Forelimb muscle (tissue), 1 donor: Measurements from ENCODE around the gene STARD13. TPM values are rescaled to one million over a fixed set of nuclear protein-coding genes. Genes with fewer than 3 reads are reported as not detected.

Experiments used
- DNase-seq: peaks from one replicate; pipeline ENCODE4 v3.0.0-alpha.2; 2013; ENCODE audit warnings: low read depth
- polyA plus RNA-seq: library from polyadenylated mRNA; unstranded; fragments of 120-200 nt; gene quantifications from one replicate; pipeline ENCODE4 v1.2.1, GENCODE V29; 2013; ENCODE audit not compliant: insufficient read length

The STARD13 gene
- polyA plus RNA-seq, 1 donor = 21.4 TPM

- DNase-seq = no peak
Observed at GRCh38 chr13:33275916-33276315, 9.6 kb downstream of the STARD13 start.

DNA sequence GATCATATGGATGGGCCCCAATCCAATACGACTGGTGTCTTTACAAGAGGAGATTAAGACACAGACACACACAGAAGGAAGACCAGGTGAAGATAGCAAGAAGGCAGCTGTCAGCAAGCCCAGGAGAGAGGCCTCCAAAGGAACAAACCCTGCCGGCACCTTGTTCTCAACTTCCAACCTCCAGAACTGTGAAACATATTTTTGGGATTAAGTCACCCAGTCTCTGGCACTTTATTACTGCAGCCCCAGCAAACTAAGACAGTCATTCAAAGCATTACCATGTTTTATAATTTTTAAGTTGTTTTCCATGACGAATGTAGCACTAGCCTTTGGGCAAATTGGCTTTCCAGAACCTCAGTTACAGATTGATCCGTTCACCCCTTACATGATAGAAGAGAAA is 11.3 kb downstream of the STARD13 start:
- DNase-seq = no peak

- no peak for DNase-seq
Observed at GRCh38 chr13:33272531-33273124, 12.9 kb downstream of the STARD13 start.

DNA sequence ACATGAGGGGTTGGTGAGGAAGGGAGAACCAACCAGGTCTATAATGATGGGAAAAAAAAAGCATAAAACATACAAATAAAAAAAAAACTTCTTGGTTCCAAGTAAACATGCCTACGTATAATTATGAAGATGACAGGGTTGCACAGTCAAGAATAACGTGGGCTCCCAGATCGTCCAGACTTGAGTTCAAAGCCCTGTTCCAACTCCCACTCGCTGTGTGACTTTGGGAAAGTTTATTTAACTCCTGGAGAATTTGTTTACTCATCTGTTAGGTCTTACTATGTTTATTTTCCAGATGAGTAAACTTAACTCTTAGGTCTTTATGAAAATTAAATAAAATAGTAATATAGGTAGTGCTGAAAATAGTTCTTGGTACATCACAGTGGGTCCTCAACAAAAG is 13.8 kb downstream of the STARD13 start:
- DNase-seq = no peak

DNA sequence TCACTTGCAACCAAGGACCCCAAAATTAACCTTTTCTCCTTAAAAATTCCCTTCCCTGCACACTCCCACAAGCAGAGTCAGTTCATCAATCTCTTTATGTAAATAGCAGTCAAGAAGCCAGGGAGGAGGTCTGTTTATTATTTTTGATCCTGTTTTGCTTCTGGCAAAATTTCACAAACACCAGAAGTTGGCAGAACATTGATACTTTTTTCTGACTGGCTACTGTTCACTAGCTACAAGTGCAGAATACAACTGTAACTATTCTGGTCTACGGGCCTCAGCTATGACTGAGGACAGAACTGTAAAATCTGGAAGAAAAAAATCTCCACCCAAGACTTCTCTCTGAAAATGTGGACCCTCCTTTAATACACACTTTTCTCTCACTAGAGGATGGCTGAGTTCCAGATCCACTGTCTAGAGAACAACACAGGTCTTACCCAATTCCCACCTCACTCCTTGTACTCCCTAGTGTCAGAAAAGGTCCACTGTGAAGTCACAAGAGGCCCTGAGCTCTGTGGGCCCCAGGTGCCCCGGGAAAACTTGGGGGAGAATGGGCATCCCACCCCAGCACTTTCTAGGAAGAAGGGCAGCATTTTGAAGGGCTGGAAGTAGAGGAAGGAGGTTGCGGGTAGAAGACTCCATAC is 14.5 kb downstream of the STARD13 start:
- DNase-seq = no peak

GRCh38 chr13:33265607-33266006 is 19.9 kb downstream of the STARD13 start:
- no peak for DNase-seq

- no peak for DNase-seq
Observed at GRCh38 chr13:33265133-33265532, 20.4 kb downstream of the STARD13 start.

GRCh38 chr13:33264620-33264978 is 21.0 kb downstream of the STARD13 start:
- DNase-seq = no peak

- no peak for DNase-seq
Observed at GRCh38 chr13:33263976-33264619, 21.5 kb downstream of the STARD13 start.

- DNase-seq = no peak
Observed at GRCh38 chr13:33263484-33263883, 22.1 kb downstream of the STARD13 start.

- DNase-seq = no peak
Observed at GRCh38 chr13:33262997-33263396, 22.6 kb downstream of the STARD13 start.

- DNase-seq = no peak
Observed at GRCh38 chr13:33262594-33262993, 23.0 kb downstream of the STARD13 start.

DNA sequence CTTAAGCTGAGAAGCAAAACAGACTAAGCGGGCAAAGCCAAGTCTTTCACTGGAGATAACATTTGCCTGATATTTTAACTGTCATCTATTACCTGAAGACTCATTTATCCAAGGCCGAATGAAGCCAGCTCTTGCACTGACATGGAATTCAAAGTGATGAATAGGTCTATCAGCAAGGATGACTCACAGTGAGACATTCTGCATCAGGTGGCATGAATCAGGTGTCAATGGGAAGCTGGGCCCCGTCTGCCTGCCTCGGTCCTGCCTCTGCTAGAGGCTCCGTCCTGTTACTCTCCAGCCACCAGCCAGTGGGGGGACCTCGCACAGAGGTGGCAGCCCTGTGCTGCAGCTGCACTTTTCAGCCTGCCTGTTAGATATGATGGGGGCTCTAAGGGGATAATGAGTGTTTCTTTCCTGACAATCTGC is 23.5 kb downstream of the STARD13 start:
- no peak for DNase-seq

DNA sequence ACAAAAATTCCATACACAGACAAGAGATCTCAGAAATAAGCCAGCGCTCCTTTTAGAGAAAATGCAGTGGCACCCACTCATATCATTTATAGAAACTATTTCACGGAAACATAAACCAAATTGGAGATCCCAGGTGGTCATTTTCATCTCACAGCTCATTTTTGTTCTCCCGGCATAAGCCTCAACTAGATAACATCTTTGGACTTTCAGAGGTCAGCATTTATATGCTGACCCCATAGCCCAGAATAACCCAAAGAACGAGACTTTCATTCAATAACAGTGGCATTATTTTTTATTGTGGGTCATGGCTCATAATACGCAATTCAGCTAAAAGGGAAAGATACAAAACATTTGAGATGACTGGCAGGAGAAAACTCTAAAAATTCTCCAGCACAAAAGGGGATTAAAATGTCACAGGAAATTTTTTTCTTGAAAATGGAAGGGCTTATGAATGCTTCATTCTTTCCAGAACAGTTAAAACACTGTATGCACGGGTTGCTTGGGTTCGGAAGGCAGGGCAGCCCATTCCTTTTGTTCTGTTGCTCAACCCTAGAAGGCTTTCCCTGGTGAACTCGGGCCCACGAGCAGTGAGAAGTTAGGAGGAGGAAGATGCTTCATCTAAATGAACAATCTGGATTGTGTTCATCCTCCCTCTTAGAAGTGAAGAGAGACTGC is 24.0 kb downstream of the STARD13 start:
- DNase-seq = no peak

DNA sequence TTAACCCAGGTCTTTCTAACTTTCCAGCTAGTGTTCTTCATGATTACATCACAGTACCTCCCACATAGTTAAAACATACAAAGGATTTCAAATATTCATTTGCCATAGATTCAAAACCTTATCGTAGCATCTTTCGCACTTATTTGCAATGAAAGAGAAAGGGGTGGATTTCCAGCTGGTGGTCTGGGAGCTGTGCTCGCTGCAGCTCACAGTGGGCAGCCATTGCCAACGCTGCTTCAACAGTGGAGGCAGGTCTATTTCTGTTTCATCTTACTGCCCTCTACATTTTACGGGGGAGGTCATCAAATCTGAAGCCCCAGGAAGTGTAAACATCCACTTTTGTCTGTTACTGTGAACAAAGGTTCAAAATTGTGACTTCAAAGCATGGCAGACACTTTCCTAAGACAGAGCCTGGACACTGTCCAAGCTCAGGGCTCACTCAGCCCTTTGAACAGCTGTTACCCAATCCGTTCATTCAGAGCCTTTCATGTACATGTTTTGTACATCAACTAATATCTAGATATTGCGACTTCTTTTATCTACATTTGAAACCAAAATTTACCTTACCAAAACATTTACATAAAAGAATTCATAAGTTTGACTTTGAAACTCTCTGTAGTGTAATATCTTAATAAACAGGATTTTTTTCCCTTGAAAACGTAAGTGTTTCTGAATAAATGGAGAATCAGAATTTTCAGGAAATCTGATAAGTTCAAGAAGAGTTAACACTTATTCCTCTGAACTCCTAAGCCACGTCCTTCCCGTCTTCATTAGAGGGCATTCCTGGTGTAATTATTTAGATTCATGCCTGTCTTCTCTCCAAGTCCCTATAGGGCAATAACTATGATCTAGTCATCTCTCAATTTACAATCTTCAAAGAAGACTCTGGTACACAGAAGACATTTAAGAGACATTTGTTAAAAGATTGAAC is 25.1 kb downstream of the STARD13 start:
- DNase-seq = no peak

DNA sequence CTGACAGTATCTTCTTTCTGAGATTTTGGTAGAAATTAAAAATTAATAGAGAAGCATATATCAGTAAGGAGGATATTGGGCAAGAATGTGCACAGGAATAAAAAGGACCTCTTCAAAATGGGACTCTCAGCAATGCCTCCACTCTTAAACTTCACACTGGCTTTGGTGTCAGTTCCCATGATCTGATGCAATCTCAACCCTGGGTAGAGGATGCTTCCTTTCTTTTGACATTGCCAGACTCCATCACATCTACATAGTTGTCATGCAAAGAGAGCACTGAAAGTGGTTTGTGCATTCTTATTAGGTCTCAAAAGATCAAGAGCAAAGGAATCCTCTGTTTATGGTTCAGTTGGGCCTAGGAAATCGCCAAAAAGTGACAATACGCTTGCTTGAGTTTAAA is 26.3 kb downstream of the STARD13 start:
- no peak for DNase-seq

DNA sequence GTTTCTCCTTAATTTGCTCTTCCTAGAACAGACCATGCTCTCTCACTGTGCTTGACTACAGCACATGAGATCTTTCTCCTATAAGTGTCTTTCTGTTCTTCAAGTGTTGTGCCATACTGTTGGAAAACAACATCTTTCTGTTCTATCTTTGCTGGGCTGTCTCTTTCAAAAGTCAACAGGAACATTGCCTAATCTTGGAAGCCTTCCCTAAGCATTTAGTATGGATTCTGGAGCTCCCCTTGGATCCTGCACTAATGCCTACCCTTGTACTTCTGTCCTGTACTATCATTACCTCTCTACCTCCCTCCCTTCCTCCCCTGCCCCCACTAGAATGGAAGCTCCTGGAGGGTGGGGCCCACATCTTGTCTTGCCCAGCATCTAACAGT is 26.8 kb downstream of the STARD13 start:
- no peak for DNase-seq

DNA sequence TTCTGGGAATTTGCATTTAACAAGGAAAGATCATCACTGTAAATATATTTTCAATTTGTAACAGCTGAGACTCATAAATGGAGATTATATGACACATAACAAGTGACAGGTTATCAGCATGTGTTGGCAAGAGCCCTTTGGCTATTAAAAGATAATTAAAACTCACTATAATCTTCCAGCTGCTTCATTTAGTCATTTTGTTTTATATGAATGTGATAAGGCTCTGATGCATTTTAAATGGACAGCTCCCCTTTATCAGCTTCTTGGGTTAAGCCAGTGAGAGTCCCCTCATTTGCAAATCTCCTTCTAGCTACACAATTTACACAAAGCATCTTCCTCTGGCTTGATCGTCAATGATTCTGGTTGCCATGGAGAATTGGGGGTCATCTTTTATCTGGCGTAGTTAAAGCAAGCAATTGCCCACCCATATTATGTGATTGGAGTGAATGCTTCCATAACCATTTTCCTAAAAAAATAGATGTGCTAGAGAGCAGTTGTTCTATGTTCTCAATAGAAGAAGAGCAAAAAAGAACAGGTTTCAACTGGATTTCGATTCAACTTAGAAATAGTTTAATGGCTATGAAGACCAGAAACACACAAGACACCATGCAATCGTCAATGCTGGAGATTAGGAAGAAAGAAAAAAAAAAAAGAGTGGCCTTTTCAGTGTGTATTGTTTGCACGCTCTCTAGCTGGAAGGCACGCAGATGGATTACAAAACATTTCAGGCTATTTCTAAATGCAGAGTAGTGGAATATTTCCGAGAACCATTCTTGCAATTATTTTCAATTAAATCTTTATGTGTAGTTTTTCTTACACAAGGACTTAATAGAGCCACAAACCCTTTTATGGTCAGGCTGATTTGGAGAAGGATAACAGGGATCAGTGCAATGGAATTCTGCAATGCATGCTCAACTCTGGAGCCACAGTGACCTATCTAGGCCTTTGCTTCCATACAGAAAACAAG is 27.4 kb downstream of the STARD13 start:
- DNase-seq = no peak

DNA sequence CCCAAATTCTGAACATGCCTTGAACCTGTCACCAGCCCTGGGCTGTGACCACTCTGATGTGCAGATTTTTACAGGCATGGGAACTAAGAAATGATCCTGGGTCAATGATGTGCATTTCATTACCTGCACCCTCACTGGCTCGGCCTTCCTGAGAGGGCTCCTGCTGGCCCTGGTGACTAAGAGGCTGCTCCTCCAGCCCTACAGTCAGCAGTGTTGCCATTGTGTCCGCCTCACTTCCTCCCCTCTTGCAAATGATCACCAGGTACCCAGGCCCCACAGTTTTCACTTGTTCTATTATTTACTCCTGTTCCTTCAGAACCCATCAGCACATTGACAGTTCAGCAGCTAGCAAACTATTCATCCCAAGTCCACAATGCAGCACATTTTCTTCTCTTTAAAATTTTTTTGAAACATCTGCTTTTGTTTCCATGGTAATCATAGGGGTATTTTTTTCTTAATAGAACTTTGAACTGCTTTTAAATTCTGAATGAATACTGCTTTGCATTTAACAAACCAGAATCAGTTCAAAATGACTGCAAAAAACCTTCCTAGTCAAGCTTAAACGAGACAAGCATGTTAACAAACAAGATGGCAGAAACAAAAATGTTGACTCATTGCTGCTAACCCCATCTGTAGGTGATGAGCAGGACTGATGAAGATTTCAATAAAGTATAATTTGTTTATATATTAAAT is 29.3 kb downstream of the STARD13 start:
- no peak for DNase-seq

DNA sequence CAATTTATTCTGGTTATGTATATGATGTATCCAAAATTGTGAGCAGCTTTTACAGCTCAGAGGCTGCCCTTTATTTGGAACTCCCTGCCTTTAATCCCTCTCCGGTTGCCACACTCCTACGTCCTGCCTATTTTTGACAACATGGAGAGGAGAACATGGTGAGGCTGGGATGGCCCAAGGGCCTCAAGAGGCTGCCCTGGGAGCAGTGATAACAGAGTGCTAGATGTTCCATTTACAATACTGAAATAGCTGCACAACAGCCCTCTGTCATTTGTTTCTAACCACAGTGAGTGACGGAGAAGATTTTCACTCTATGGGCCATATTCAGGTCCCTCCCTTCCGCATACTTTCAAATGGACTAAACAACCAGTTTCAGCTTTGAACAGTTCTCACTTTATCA is 33.4 kb downstream of the STARD13 start:
- no peak for DNase-seq
